Activated effector memory CD4-positive, alpha-beta T cell treated with anti-CD3 and anti-CD28 coated beads, Interleukin-2, amount 50 U/mL, for 16 hours (primary cell): Measurements from ENCODE around the gene GDPGP1.
"Not testable (repeated sequence)": the region's sequence is repeated elsewhere in the genome, so short reads cannot be mapped to it uniquely, and the experiment has no call there.

Source experiments
- DNase-seq: peaks from one replicate; pipeline ENCODE4 v3.0.0-alpha.2; 2020

GDPGP1 gene

DNA sequence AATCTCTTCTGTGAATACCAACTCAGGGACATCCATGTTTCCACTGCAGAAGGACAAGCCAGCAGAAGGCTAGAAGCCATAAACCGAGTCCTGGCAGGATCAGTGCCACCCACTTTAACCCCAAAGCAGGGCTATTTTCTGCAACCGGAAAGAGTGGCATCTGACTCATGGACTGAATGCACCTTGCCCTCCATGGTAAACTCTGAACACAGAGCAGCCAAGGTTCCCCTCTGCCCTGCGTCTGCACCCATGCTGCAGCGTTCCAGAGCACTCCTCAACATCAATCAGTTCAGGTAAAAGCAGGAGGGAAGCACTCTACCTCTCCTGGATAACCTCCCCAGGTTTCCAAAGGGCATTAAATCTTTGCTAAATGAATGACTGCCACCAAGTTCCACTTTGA lies 30.7 kb downstream of the GDPGP1 start:
- DNase-seq: peak; percentile 72

DNA sequence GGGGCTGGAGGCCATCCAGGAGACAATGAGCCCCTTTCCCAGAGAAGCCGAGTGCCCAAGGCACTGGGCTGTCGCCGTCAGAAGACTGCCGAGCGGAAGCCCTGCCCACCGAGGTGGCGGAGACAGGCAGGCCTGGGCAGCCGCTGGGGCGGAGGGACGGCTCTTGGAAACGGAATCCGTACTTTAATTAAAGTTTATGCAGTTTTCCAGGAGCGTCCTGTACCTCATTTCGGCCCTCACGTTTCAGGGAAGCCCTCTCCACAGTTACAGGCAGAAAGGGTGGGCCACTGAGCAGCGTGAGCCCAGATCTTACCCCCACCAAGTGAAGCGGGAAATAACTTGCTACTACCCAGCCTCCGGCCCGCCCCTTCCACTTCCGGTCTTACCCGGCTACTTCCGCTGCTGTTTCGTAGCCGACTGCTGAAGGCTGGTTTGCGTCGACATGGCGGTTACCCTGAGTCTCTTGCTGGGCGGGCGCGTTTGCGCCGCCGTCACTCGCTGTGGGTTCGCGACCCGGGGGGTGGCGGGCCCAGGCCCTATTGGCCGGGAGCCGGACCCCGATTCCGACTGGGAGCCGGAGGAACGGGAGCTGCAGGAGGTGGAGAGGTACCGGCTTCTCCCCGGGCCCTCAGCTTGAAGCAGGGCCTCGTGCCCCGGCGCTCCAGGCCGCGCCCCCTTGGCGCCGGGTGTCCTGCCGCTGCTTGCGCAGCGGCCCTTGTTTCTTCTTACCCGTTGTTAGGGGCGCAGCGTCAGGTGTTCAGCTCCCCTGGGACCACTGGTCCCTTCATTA lies 31.5 kb downstream of the GDPGP1 start, which contains the start of gene NGRN:
NGRN (plus strand) TSS at position 402 of the 790 bp plus-strand sequence; CDS start at position 443, 41 bp downstream.
- peak; percentile 97 for DNase-seq

DNA sequence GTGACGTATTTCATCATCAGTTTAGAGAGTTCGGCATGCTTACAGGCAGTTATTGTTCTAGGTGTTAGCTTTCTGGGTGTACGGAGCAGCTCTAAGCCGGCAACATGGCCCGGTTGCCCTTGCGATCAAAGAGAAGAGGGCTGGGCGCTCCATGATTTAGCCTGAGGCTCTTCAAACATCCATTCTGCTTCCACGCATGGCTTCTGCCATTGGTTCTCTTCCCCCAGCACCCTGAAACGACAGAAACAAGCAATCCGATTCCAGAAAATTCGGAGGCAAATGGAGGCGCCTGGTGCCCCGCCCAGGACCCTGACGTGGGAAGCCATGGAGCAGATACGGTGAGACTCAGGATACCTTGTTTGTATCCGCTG lies 32.0 kb downstream of the GDPGP1 start:
- DNase-seq: peak; percentile 85

DNA sequence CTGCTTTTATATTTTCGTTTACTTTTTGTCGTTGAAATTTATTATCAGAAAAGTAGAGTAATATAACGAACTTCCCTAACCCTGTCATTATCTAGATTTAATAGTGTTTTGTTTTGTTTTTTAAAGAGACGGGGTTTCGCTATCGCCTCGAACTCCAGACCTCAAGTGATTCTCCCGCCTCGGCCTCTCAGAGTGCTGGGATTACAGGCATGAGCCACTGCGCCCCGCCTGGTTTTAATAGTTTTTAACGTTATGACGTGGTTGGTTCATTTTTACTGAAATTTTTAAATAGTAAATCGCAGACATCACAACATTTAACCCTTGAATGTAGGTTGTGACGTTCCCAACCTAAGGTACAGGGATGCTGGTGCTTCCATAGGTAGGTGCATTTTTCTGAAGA lies 32.5 kb downstream of the GDPGP1 start:
- DNase-seq: peak; percentile 70

DNA sequence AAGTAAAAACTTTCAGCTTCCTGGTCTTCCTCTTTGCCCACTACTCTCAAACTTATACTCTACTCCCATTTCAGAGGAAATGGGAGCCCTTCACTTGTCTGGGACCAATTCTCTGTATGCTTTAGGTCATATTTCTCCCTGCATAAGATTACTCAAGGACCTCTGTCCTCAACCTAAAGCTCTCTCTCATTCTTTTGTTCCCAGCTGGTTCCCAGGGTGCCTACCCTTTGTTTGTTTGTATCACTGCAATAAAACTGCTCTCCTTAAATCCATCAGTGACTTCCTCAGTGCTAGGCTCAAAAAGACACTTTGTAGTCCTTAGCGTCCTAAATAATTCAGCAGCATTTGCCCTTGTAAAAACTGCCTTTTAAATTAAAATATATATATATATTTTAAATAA lies 34.4 kb downstream of the GDPGP1 start:
- DNase-seq: no peak

DNA sequence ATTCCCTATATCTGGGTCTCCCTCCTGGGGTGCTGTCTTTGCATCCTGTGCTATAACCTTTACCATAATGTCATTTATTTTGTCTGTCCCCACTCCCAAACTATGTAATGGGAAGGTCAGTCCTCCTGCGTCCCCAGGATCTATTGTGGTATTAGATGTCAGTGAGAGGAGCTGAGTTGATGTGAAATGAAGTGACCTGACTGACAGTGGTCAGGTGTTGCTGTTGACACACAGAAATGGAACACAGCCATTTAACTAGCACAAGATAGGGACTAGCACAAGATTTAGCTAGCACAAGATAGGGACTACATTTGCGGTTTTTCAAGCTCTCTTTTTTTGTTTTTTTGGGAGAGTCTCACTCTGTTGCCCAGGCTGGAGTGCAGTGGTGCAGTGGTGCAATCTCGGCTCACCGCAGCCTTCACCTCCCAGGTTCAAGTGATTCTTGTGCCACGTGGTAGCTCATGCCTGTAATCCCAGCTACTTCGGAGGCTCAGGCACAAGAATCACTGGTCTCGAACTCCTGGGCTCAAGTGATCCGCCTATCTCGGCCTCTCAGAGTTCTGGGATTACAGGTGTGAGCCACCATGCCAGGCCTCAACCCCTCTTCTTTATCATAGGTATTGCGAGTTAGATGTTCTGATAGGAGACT lies 36.6 kb downstream of the GDPGP1 start:
- DNase-seq: no peak

GRCh38 chr15:90271459-90272166 lies 37.6 kb downstream of the GDPGP1 start:
- no peak for DNase-seq

GRCh38 chr15:90278467-90278866 lies 44.5 kb downstream of the GDPGP1 start:
- DNase-seq: peak; percentile 22

- not testable (repeated sequence) for DNase-seq
Measured at GRCh38 chr15:90280743-90281142, 46.7 kb downstream of the GDPGP1 start.

- DNase-seq: not testable (repeated sequence)
Measured at GRCh38 chr15:90281637-90282036, 47.6 kb downstream of the GDPGP1 start.

- DNase-seq: peak; percentile 70
Measured at GRCh38 chr15:90286678-90287077, 52.7 kb downstream of the GDPGP1 start.

GRCh38 chr15:90287101-90287500 lies 53.1 kb downstream of the GDPGP1 start:
- DNase-seq: no peak

DNA sequence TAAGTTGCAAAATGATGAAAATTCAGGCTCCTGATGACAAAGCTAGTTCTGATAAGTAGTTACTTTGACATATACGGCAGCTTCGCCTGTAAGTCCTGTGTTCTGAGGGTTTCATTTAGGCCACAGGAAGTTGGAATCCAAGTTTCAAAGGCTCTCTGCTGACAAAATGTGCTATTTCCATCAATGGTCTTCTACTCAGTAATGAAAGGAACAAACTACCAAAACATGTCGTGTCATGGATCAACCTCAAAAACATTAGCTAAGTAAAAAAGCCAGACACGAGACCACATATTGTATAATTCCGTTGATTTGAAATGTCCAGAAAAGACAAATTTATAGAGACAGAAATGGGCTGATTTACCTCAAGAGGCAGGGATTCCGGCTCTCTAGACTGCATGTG lies 53.9 kb downstream of the GDPGP1 start:
- no peak for DNase-seq

GRCh38 chr15:90291679-90292356 lies 57.8 kb downstream of the GDPGP1 start:
- no peak for DNase-seq

- DNase-seq: peak; percentile 89
Measured at GRCh38 chr15:90293040-90293810, 59.2 kb downstream of the GDPGP1 start.

DNA sequence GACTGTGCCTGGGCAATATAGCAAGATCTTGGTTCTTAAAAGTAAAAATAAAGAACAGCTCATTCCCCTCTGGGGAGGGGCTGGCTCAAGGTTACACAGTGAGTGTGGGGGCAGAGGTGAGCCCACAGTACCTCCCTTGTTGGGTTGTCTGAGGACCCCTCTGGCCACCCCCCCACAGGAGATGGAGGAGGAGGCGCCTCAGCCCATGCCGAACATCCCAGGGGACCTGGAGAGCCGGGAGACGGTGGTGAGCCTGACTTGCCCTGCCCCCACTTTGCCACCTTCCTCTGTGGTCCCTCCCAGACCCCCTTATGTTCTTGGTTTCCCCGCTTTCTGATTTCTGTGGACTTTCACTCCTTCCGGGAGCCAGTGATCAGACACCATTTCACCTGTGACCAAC lies 60.1 kb downstream of the GDPGP1 start:
- DNase-seq: no peak

DNA sequence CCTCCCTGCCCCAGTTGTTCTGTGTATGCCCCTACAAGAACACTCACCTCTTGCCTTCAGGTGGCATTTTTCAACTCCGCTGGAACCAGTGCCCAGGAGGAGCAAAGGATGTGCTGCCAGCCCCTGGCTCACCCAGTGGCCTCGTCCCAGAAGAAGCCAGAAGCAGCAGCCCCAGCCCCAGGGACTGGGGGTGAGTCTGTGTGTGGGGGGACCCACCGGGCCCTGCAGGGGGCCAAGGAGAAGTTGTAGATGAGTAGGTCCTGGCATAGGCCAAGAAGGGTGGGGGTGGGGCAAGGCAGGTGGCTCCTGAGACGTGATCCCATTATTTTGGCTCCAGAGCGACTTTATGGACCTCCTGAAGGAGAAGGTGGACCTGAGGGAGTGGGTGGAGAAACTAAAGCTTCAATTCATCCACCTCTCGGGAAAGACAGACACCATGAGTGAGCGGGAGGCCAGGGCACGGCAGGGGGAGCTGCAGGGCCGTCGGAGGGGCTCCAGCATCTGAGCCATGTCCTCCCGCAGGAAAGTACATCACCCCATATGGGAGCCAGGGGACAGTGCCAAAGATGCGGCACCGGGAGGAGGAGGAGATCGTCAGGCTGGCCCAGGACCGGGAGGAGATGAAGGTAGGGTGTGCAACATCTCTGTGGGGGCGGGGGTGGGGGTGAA lies 60.7 kb downstream of the GDPGP1 start:
- no peak for DNase-seq

DNA sequence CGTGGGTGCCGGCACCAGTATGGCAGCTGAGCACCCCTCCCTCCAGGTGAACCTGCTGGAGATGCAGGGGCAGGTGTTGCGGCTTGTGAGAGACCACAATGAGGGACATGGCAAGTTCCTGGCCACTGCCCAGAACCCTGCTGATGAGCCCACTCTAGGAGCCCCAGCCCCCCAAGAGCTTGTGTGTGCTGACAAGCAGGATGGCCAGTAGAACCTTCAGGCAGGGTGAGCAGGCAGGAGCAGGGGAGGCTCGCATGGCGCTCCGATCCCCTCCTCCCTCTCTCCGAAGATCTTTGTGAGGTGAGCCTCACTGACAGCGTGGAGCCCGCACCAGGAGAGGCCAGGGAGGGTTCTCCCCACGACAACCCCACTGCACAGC lies 61.2 kb downstream of the GDPGP1 start:
- DNase-seq: no peak
